Left lung (tissue), 10 donors: ENCODE measurements around the gene GIMAP5. TPM values are rescaled to one million over a fixed set of nuclear protein-coding genes. Genes with fewer than 3 reads are reported as not detected.

Experiments
- ATAC-seq: fragments of 200-7000 bp; cut with Tn5 transposase; one replicate; pipeline ENCODE4 v1.9.1; 2020; ENCODE audit warnings: moderate library complexity
- DNase-seq, 4 donors: peaks; one replicate each; pipeline ENCODE4 v3.0.0-alpha.2; 2013 to 2020
- H3K27ac ChIP-seq, 2 donors: fragments of 200-600 bp; sonication (generic) in 1 of 2; one replicate each; pipeline versions ENCODE4 v1.5.0 to v1.8.0; 2020 to 2021
- H3K27me3 ChIP-seq, 2 donors: fragments of 200-600 bp; sonication (generic) in 1 of 2; one replicate each; pipeline versions ENCODE4 v1.5.0 to v1.8.0; 2020 to 2021
- H3K36me3 ChIP-seq, 2 donors: fragments of 200-600 bp; sonication (generic) in 1 of 2; one replicate each; pipeline versions ENCODE4 v1.5.0 to v1.8.0; 2020 to 2021
- H3K4me1 ChIP-seq, 2 donors: fragments of 200-600 bp; one replicate each; pipeline ENCODE4 v1.8.0; 2021
- H3K4me3 ChIP-seq, 2 donors: fragments of 200-600 bp; sonication (generic) in 1 of 2; one replicate each; pipeline versions ENCODE4 v1.5.0 to v1.8.0; 2020 to 2021; ENCODE audit warnings: mild to moderate bottlenecking in 1 of 2
- H3K9me3 ChIP-seq, 2 donors: fragments of 200-600 bp; sonication (generic) in 1 of 2; one replicate each; pipeline versions ENCODE4 v1.5.0 to v1.8.0; 2020 to 2021
- CTCF ChIP-seq, 2 donors: fragments of 200-600 bp; sonication (generic) in 1 of 2; IDR thresholded peaks; one replicate each; pipeline versions ENCODE4 v1.5.0 to v1.8.0; 2021; ENCODE audit warnings: antibody characterized with exemption in 2 of 2
- intact Hi-C, 2 donors: fragments of 100-400 bp; cut with DNase I; formaldehyde crosslinking; loops; one replicate each; pipeline versions ENCODE4 v1.11.2 to v1.14.2; 2022
- polyA plus RNA-seq, 6 donors: library from polyadenylated mRNA; unstranded; fragments of 120-200 nt; gene quantifications; one replicate each; pipeline ENCODE4 v1.2.1, GENCODE V29; 2013; ENCODE audit not compliant: insufficient read length in 6 of 6
- total RNA-seq, 2 donors: library from RNA; stranded (reverse); fragmentation: NEBNext Ultra II Directional; extraction: Animal tissue kit (Norgen Biotek cat#: 25700); gene quantifications; one replicate each; pipeline ENCODE4 v1.2.1, GENCODE V29; 2021
- donor health status: DM: no; HTN: yes; CAD: no.
- donor health status: DM: no; HTN: no; CAD: no.

GIMAP5 gene
- total and polyA plus RNA-seq, 8 donors, result 9.8 to 37.8 (median 16.9) TPM

- intact Hi-C loops, result no loop called here
- no peak for TF ChIP-seq CTCF (IDR thresholded peaks at IDR 0.05)
Measured at GRCh38 chr7:150738591-150739001, 1.4 kb downstream of the GIMAP5 start.

GRCh38 chr7:150739033-150739432 lies 1.8 kb downstream of the GIMAP5 start:
- H3K9me3 ChIP-seq, result no peaks in the 10 kb centered on the region
- peaks cover 0 to 39% of the 10 kb centered on the region in 2 donors for H3K36me3 ChIP-seq
- H3K4me3 ChIP-seq, result peak overlapping the region; percentile 27 to 63
- peak overlapping the region; percentile 70 to 75 for H3K27ac ChIP-seq
- TF ChIP-seq CTCF (IDR thresholded peaks at IDR 0.05), result no peak
- ATAC-seq (peak; percentile 49), DNase-seq (no peak)
- peaks cover 0 to 56% of the 10 kb centered on the region in 2 donors for H3K4me1 ChIP-seq
- intact Hi-C loops, result no loop called here
- no peaks in the 10 kb centered on the region for H3K27me3 ChIP-seq

More at GRCh38 chr7:150738591-150739001, 1.4 kb downstream of the GIMAP5 start:
- no peaks in the 10 kb centered on the region for H3K27me3 ChIP-seq
- peaks cover 0 to 51% of the 10 kb centered on the region in 2 donors for H3K4me1 ChIP-seq
- DNase-seq, result no peak
- peaks cover 0 to 35% of the 10 kb centered on the region in 2 donors for H3K36me3 ChIP-seq
- peak overlapping the region; percentile 70 to 75 for H3K27ac ChIP-seq
- H3K9me3 ChIP-seq, result no peaks in the 10 kb centered on the region
- peak overlapping the region; percentile 27 to 63 for H3K4me3 ChIP-seq
- ATAC-seq, result peak; percentile 16

- no peak for TF ChIP-seq CTCF (IDR thresholded peaks at IDR 0.05)
- intact Hi-C loops, result no loop called here
- Histone ChIP-seq H3K4me3 (peak overlapping the region in 1 of 2 donors; percentile 63), H3K27me3 (no peaks in the 10 kb centered on the region), H3K4me1 (peaks cover 0 to 60% of the 10 kb centered on the region in 2 donors), H3K27ac (peak overlapping the region; percentile 70 to 75), H3K36me3 (peaks cover 0 to 47% of the 10 kb centered on the region in 2 donors), H3K9me3 (no peaks in the 10 kb centered on the region)
- DNase-seq (no peak), ATAC-seq (no peak)
Measured at GRCh38 chr7:150740053-150740452, 2.8 kb downstream of the GIMAP5 start.

- peak overlapping the region in 1 of 2 donors; percentile 63 for H3K4me3 ChIP-seq
- no peaks in the 10 kb centered on the region for H3K27me3 ChIP-seq
- peaks cover 0 to 49% of the 10 kb centered on the region in 2 donors for H3K4me1 ChIP-seq
- intact Hi-C loops, result no loop called here
- no peaks in the 10 kb centered on the region for H3K9me3 ChIP-seq
- peak overlapping the region in 1 of 2 donors; percentile 34 for H3K27ac ChIP-seq
- TF ChIP-seq CTCF (IDR thresholded peaks at IDR 0.05), result no peak
- no peak for DNase-seq
- H3K36me3 ChIP-seq, result peaks cover 0 to 48% of the 10 kb centered on the region in 2 donors
- ATAC-seq, result no peak
Measured at GRCh38 chr7:150742286-150742968, 5.2 kb downstream of the GIMAP5 start.

- Histone ChIP-seq H3K27me3 (no peaks in the 10 kb centered on the region), H3K4me3 (peak overlapping the region in 1 of 2 donors; percentile 63), H3K9me3 (no peaks in the 10 kb centered on the region), H3K36me3 (peaks cover 0 to 48% of the 10 kb centered on the region in 2 donors), H3K4me1 (peaks cover 0 to 49% of the 10 kb centered on the region in 2 donors), H3K27ac (no peak overlapping the region)
- no peak for ATAC-seq
- no peak for DNase-seq
- no peak for TF ChIP-seq CTCF (IDR thresholded peaks at IDR 0.05)
- intact Hi-C loops, result no loop called here
Measured at GRCh38 chr7:150744041-150744656, 6.9 kb downstream of the GIMAP5 start.
